Glutamatergic neuron (in vitro differentiated cells): ENCODE data around the gene ATP6V0E2. TPM values are rescaled to one million over a fixed set of nuclear protein-coding genes. Genes with fewer than 3 reads are reported as not detected.

ENCODE experiments used
- DNase-seq: peaks from one replicate; pipeline ENCODE4 v3.0.0; 2022
- H3K27ac Mint-ChIP-seq: one replicate; pipeline ENCODE4 v1.8.0; 2020; ENCODE audit warnings: mild to moderate bottlenecking, mixed read lengths, inconsistent platforms; ENCODE audit not compliant: unreplicated experiment
- H3K27me3 Mint-ChIP-seq: one replicate; pipeline ENCODE4 v1.8.0; 2020; ENCODE audit warnings: mild to moderate bottlenecking, moderate library complexity, mixed read lengths, inconsistent platforms; ENCODE audit not compliant: unreplicated experiment
- H3K36me3 Mint-ChIP-seq: one replicate; pipeline ENCODE4 v1.8.0; 2020; ENCODE audit warnings: mild to moderate bottlenecking, mixed read lengths, inconsistent platforms; ENCODE audit not compliant: unreplicated experiment
- H3K4me1 Mint-ChIP-seq: one replicate; pipeline ENCODE4 v1.8.0; 2020; ENCODE audit warnings: mild to moderate bottlenecking, low read depth, mixed read lengths, inconsistent platforms; ENCODE audit not compliant: unreplicated experiment
- H3K4me3 Mint-ChIP-seq: one replicate; pipeline ENCODE4 v1.8.0; 2020; ENCODE audit warnings: mild to moderate bottlenecking, mixed read lengths, inconsistent platforms; ENCODE audit not compliant: unreplicated experiment
- H3K9me3 Mint-ChIP-seq: one replicate; pipeline ENCODE4 v1.8.0; 2020; ENCODE audit warnings: mild to moderate bottlenecking, moderate library complexity, mixed read lengths, inconsistent platforms; ENCODE audit not compliant: unreplicated experiment
- CTCF ChIP-seq: fragments of 200-600 bp; sonication (generic); IDR thresholded peaks from one replicate; pipeline ENCODE4 v1.5.0; 2021; ENCODE audit not compliant: partially characterized antibody, unreplicated experiment
- total RNA-seq: library from RNA; stranded (reverse); fragmentation: NEBNext Ultra II Directional; extraction: Animal tissue kit (Norgen Biotek cat#: 25700); gene quantifications from one replicate; pipeline ENCODE4 v1.2.1, GENCODE V29; 2021; ENCODE audit not compliant: unreplicated experiment

The ATP6V0E2 gene
- total RNA-seq, 1 donor from 2014 or later: 67.6 TPM

GRCh38 chr7:149862156-149862555, 11.6 kb upstream of the ATP6V0E2 start:
- DNase-seq: no peak
- Mint-ChIP-seq H3K9me3 (no peaks in the 10 kb centered on the region), H3K36me3 (no peaks in the 10 kb centered on the region), H3K27me3 (peaks cover 5% of the 10 kb centered on the region), H3K27ac (no peak overlapping the region), H3K4me1 (no peaks in the 10 kb centered on the region), H3K4me3 (no peak overlapping the region)
- no peak for TF ChIP-seq CTCF

DNA sequence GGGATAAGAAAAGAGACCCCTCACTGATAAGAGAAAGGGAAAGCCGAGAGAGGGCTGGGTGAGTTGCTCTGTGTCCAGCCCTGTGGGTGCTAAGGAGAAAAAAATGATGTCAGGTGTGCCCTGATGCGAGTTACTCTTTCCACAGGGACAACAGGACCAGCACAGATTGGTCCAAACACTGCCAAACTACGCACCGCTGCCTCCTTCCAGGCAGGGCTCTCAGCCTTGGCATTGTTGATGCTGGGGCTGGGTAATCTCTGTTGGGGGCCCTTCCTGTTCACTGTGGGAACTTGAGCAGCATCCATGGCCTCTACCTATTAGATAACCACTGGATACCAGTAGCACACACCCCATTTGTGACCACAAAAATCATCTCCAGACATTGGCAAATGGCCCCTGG, 10.3 kb upstream of the ATP6V0E2 start:
- Mint-ChIP-seq H3K27me3 (peaks cover 2% of the 10 kb centered on the region), H3K27ac (no peak overlapping the region), H3K4me3 (no peak overlapping the region), H3K36me3 (no peaks in the 10 kb centered on the region), H3K9me3 (no peaks in the 10 kb centered on the region), H3K4me1 (peaks cover 3% of the 10 kb centered on the region)
- TF ChIP-seq CTCF: no peak
- DNase-seq: no peak

- Mint-ChIP-seq H3K4me3 (no peak overlapping the region), H3K27ac (no peak overlapping the region), H3K36me3 (no peaks in the 10 kb centered on the region), H3K27me3 (peaks cover 2% of the 10 kb centered on the region), H3K4me1 (peaks cover 3% of the 10 kb centered on the region), H3K9me3 (no peaks in the 10 kb centered on the region)
- TF ChIP-seq CTCF: no peak
- no peak for DNase-seq
These were observed 9.7 kb upstream of the ATP6V0E2 start for GRCh38 chr7:149864023-149864422.

DNA sequence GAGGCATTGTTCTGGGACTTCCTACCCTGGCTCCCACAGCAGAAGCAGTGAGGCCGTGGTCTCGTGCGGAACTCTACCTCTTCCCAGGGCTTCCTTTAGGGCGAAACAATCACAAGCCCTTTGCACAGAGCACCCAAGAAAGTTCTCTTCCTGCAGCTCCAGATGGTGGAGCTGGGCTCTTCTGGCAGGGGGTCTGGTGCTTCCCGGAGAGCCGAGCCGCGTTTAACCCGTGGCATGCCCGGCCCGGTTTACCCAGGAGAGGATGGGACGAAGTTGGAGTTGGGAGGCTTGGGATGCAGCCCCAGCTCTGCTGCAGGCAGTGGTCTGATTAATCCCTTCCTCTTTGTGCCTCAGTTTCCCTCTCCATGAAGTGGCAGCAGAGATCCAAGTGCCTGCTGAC, 9.0 kb upstream of the ATP6V0E2 start:
- peaks cover 2% of the 10 kb centered on the region for H3K27me3 Mint-ChIP-seq
- DNase-seq: no peak
- H3K4me1 Mint-ChIP-seq: peaks cover 3% of the 10 kb centered on the region
- no peaks in the 10 kb centered on the region for H3K36me3 Mint-ChIP-seq
- H3K27ac Mint-ChIP-seq: no peak overlapping the region
- no peaks in the 10 kb centered on the region for H3K9me3 Mint-ChIP-seq
- TF ChIP-seq CTCF: no peak
- no peak overlapping the region for H3K4me3 Mint-ChIP-seq

- peaks cover 3% of the 10 kb centered on the region for H3K4me1 Mint-ChIP-seq
- H3K4me3 Mint-ChIP-seq: no peak overlapping the region
- H3K9me3 Mint-ChIP-seq: no peaks in the 10 kb centered on the region
- no peak for DNase-seq
- H3K36me3 Mint-ChIP-seq: no peaks in the 10 kb centered on the region
- no peak for TF ChIP-seq CTCF
- no peak overlapping the region for H3K27ac Mint-ChIP-seq
- H3K27me3 Mint-ChIP-seq: no peaks in the 10 kb centered on the region
These were observed 8.3 kb upstream of the ATP6V0E2 start for GRCh38 chr7:149865437-149865836.
